A673 (cell line): ENCODE results near the gene SLC25A38.

Experiments
- EZH2 ChIP-seq: fragments of 200-600 bp; sonication (generic); IDR thresholded peaks from 2 replicates; pipeline ENCODE4 v1.6.1; 2017; ENCODE audit warnings: borderline replicate concordance, low read depth, mild to moderate bottlenecking, mixed read lengths, antibody characterized with exemption, low read length; ENCODE audit not compliant: poor library complexity, severe bottlenecking
- TF ChIP-seq, protein P1 (sequence below): fragments of 300-800, 200-600 bp; sonication (generic); conservative IDR thresholded peaks from 2 replicates; pipeline ENCODE4 v1.5.1; 2017; ENCODE audit warnings: low read depth, mild to moderate bottlenecking, antibody characterized with exemption, low read length, moderate library complexity, mixed read lengths

DNA sequence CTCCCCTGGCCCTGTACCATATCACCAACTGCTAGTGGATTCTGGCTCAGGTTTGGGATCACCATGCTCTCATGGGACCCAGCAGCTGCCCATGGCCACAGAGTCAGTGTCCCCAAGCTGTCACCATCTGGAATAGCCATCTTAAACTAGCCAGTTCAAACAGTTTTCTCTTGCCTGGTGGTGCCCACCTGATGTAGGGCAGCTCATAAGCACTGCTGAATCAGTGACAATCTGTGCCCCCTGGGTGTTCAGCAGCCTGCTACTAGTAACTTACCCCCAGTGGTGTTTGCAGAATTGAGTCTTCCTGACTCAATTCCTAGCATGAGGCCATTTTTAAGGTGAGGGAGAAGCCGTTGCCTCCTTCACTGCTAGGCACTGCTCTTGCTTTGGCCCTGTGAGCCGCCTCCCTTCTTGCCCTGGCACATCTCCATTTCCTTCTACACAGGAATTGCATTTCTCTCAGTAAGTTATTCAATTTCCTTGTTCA is 31.3 kb downstream of the SLC25A38 start:
- TF ChIP-seq, protein P1, sequence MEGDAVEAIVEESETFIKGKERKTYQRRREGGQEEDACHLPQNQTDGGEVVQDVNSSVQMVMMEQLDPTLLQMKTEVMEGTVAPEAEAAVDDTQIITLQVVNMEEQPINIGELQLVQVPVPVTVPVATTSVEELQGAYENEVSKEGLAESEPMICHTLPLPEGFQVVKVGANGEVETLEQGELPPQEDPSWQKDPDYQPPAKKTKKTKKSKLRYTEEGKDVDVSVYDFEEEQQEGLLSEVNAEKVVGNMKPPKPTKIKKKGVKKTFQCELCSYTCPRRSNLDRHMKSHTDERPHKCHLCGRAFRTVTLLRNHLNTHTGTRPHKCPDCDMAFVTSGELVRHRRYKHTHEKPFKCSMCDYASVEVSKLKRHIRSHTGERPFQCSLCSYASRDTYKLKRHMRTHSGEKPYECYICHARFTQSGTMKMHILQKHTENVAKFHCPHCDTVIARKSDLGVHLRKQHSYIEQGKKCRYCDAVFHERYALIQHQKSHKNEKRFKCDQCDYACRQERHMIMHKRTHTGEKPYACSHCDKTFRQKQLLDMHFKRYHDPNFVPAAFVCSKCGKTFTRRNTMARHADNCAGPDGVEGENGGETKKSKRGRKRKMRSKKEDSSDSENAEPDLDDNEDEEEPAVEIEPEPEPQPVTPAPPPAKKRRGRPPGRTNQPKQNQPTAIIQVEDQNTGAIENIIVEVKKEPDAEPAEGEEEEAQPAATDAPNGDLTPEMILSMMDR = no peak
- no peak for TF ChIP-seq EZH2
